RWPE2 (cell line): ENCODE measurements around the gene ZNF467.

Experiments used
- ATAC-seq: fragments of 200-7000 bp; cut with Tn5 transposase; 3 replicates; pipeline ENCODE4 v1.9.1; 2021; ENCODE audit warnings: low read depth
- DNase-seq: peaks from one replicate; pipeline ENCODE4 v3.0.0-alpha.2; 2020; ENCODE audit warnings: low spot score
- H3K27ac ChIP-seq: fragments of 450-650 bp; 2 replicates; pipeline ENCODE4 v1.5.1; 2017; ENCODE audit warnings: mild to moderate bottlenecking; ENCODE audit not compliant: poor library complexity, severe bottlenecking
- H3K27me3 ChIP-seq: fragments of 250-450 bp; sonication (Bioruptor Pico); 2 replicates; pipeline ENCODE4 v1.5.1; 2021; ENCODE audit warnings: mild to moderate bottlenecking, moderate library complexity; ENCODE audit not compliant: insufficient read depth, poor library complexity, severe bottlenecking
- H3K36me3 ChIP-seq: fragments of 250-450 bp; sonication (Bioruptor Pico); 2 replicates; pipeline ENCODE4 v1.5.1; 2020; ENCODE audit warnings: low read depth, mild to moderate bottlenecking, moderate library complexity
- H3K4me1 ChIP-seq: fragments of 250-450 bp; sonication (Bioruptor Pico); 2 replicates; pipeline ENCODE4 v1.5.1; 2021; ENCODE audit warnings: mild to moderate bottlenecking, moderate library complexity; ENCODE audit not compliant: insufficient read depth, poor library complexity, severe bottlenecking
- H3K4me3 ChIP-seq: fragments of 250-450 bp; sonication (Bioruptor Pico); 2 replicates; pipeline ENCODE4 v1.5.1; 2021; ENCODE audit warnings: mild to moderate bottlenecking, moderate library complexity; ENCODE audit not compliant: severe bottlenecking
- H3K9me3 ChIP-seq: fragments of 250-450 bp; sonication (Bioruptor Pico); 2 replicates; pipeline ENCODE4 v1.5.1; 2021; ENCODE audit warnings: mild to moderate bottlenecking, moderate library complexity; ENCODE audit not compliant: severe bottlenecking
- TF ChIP-seq, protein P1 (sequence below): fragments of 450-650 bp; IDR thresholded peaks from one replicate; pipeline ENCODE4 v1.5.1; 2017; ENCODE audit warnings: mild to moderate bottlenecking, moderate library complexity; ENCODE audit not compliant: poor library complexity, severe bottlenecking

The ZNF467 gene

DNA sequence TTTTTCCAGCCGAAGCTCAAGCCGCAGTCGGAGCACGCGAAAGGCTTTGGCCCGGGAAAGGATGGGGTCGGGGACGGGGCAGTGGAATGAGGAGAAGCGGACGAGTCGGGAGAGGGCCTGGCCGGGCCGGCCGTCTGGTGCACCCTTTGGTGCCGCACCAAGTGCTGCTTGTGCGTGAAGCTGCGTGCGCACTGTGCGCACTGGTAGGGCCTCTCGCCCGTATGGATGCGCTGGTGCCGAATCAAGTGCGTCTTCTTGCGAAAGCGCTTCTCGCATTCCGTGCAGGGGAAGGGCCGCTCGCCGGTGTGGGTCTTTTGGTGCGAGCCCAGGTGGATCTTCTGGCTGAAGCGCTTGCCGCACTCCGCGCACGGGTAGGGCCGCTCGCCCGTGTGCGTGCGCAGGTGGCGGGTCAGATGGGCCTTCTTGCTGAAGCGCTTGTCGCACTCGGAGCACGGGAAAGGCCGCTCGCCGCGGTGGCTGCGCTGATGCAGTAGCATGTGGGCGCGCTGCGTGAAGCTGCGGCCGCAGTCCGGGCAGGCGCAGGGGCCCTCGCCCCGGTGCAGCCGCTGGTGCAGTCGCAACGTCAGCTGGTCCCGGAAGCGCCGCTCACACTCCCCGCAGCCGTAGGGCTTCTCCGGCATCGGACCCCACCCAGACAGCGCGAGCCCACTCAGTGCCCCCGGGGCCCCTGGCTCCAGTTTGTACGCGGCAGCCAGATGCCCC, 7.8 kb downstream of the ZNF467 start:
- no peak overlapping the region for H3K27ac ChIP-seq
- H3K4me3 ChIP-seq: no peak overlapping the region
- H3K9me3 ChIP-seq: no peaks in the 10 kb centered on the region
- TF ChIP-seq, protein P1, sequence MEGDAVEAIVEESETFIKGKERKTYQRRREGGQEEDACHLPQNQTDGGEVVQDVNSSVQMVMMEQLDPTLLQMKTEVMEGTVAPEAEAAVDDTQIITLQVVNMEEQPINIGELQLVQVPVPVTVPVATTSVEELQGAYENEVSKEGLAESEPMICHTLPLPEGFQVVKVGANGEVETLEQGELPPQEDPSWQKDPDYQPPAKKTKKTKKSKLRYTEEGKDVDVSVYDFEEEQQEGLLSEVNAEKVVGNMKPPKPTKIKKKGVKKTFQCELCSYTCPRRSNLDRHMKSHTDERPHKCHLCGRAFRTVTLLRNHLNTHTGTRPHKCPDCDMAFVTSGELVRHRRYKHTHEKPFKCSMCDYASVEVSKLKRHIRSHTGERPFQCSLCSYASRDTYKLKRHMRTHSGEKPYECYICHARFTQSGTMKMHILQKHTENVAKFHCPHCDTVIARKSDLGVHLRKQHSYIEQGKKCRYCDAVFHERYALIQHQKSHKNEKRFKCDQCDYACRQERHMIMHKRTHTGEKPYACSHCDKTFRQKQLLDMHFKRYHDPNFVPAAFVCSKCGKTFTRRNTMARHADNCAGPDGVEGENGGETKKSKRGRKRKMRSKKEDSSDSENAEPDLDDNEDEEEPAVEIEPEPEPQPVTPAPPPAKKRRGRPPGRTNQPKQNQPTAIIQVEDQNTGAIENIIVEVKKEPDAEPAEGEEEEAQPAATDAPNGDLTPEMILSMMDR: no peak
- H3K4me1 ChIP-seq: no peaks in the 10 kb centered on the region
- DNase-seq (peak; percentile 59), ATAC-seq (no peak; the same call in 2 of the 3 replicates)
- H3K36me3 ChIP-seq: no peaks in the 10 kb centered on the region
- H3K27me3 ChIP-seq: peaks cover 65% of the 10 kb centered on the region

DNA sequence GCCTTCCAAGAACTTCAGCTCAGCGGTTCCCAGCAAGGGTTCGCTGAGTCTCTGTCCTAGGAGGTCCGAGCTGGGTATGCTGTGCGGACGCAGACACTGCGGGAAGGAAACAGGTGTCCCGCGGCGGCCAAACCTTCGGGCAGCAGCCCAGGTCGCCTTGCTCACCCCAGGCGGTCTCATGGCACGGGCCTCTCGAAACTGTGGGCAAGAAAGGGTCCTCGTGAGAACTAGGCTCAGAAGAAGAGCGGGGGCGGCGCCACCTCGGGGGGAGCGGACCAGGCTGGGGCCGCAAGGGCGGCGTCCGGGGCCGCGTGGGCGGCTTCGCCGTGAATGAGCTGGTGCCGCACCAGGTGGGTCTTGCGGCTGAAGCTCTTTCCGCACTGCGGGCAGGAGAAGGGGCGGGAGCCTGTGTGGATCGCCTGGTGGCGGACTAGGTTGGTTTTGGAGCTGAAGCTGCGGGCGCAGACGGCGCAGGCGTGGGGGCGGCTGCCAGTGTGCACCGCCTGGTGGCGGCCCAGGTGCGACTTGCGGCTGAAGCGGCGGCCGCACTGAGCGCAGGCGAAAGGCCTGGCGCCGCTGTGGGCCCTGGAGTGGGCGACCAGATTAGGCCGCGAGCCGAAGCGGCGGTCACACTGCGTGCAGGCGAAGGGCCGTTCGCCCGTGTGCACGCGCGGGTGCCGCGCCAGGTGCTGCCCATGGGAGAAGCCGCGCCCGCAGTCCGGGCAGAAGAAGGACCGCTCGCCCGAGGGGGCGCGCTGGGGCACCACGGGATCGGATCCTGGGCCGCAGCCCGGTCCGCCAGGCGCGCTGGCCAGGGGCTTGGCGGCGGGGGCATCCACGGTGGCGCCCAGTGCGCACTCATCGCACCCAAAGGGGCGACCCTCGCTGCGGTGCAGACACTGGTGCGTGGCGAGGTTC, 8.6 kb downstream of the ZNF467 start:
- H3K27ac ChIP-seq: no peak overlapping the region
- no peaks in the 10 kb centered on the region for H3K4me1 ChIP-seq
- no peak for DNase-seq
- peak; percentile 56; the same call in 2 of the 3 replicates for ATAC-seq
- TF ChIP-seq, protein P1: no peak
- H3K9me3 ChIP-seq: no peaks in the 10 kb centered on the region
- no peak overlapping the region for H3K4me3 ChIP-seq
- no peaks in the 10 kb centered on the region for H3K36me3 ChIP-seq
- peaks cover 69% of the 10 kb centered on the region for H3K27me3 ChIP-seq

DNA sequence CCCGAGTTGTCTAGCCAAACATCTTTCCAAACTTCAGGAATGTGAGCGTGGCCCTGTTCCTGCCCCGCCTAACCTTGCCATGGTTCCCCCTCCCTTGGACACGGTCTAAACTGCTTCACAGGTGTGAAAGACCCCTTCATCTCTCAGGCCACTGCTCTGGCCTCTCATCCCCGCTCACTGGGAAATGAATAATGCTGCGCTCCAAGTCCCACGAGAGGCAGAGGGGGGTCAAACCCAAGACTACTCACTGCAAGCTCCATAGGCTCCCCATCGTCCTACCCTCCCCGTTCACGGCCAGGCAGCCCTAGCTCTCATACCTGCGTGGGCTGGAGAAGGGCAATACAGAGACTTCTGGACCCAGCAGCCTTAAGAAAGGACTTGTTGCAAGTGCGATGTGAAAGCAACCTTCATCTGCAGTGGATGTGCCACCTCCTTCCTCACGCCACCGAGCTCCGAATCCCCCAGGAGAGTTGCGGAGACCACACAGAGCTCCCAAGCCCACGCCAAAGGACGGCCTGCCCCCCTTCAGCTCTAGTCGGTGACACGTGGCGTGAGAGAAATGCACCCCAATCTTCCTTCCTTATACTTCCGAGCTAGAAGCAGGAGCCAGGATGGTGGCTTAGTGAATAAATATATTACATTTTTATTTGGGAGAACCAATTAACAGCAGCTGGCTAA, 9.7 kb downstream of the ZNF467 start:
- Histone ChIP-seq H3K36me3 (no peaks in the 10 kb centered on the region), H3K4me1 (no peaks in the 10 kb centered on the region), H3K4me3 (no peak overlapping the region), H3K27ac (no peak overlapping the region), H3K9me3 (no peaks in the 10 kb centered on the region), H3K27me3 (peaks cover 75% of the 10 kb centered on the region)
- no peak for DNase-seq
- TF ChIP-seq, protein P1: no peak
- ATAC-seq: no peak

DNA sequence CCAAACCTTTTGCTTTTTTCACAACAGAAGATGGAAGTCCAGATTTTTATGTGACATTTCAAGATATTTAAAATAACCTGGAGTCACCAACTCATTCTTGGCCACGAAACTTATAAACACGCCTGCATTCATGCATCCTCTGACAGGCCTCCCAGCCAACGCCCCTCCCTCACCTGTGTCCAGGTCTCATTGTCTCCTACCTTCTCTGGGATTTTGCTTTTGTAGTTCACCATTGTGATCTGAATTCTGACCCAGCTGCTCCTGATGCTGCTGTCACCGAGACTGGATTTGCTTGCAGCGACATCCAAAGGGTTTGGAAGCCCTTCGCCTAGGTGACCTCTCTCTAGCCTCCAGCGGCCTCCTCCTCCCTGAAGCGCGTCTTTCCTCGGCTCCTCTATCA, 10.8 kb downstream of the ZNF467 start:
- DNase-seq (no peak), ATAC-seq (no peak)
- TF ChIP-seq, protein P1: no peak
- no peaks in the 10 kb centered on the region for H3K36me3 ChIP-seq
- H3K9me3 ChIP-seq: no peaks in the 10 kb centered on the region
- H3K27me3 ChIP-seq: peaks cover 65% of the 10 kb centered on the region
- H3K4me1 ChIP-seq: no peaks in the 10 kb centered on the region
- H3K4me3 ChIP-seq: no peak overlapping the region
- no peak overlapping the region for H3K27ac ChIP-seq
